Right lobe of liver (tissue), 4 donors: Measurements from ENCODE around the gene FANCG.

ENCODE experiments used
- CTCF ChIP-seq, 4 donors: fragments of 200-600 bp in 3 of 4; fragments of 450-650 bp in 1 of 4; IDR thresholded peaks; one replicate each; pipeline versions ENCODE4 v1.5.1 to v1.8.0; 2016 to 2022; ENCODE audit warnings: antibody characterized with exemption in 4 of 4, mild to moderate bottlenecking in 2 of 4
- POLR2A ChIP-seq: fragments of 450-650 bp; IDR thresholded peaks from one replicate; pipeline ENCODE4 v1.6.1; 2017; ENCODE audit warnings: antibody characterized with exemption, mild to moderate bottlenecking
- donor health status: DM: no; HTN: no; CAD: no.
- donor health status: DM: no; HTN: no; CAD: no.
- donor health status: DM: no; HTN: yes; CAD: no.

- TF ChIP-seq CTCF (IDR thresholded peaks at IDR 0.05) (peak; percentile 51 to 66 (median 54)), POLR2A (no peak)
Observed at GRCh38 chr9:35051069-35051967, 28.4 kb downstream of the FANCG start.
